Left renal pelvis (tissue), 4 donors: ENCODE data around the gene TPCN1. TPM values are rescaled to one million over a fixed set of nuclear protein-coding genes. Genes with fewer than 3 reads are reported as not detected.

Experiments used
- DNase-seq, 4 donors: peaks; one replicate each; pipeline ENCODE4 v3.0.0-alpha.2; 2013; ENCODE audit warnings: low read depth in 4 of 4, low spot score in 3 of 4
- polyA plus RNA-seq, 4 donors: library from polyadenylated mRNA; unstranded; fragments of 120-200 nt; gene quantifications; one replicate each; pipeline ENCODE4 v1.2.1, GENCODE V29; 2013; ENCODE audit not compliant: insufficient read length in 4 of 4

The TPCN1 gene
- polyA plus RNA-seq, 4 donors, result 20.4 to 46.8 (median 30.1) TPM

DNA sequence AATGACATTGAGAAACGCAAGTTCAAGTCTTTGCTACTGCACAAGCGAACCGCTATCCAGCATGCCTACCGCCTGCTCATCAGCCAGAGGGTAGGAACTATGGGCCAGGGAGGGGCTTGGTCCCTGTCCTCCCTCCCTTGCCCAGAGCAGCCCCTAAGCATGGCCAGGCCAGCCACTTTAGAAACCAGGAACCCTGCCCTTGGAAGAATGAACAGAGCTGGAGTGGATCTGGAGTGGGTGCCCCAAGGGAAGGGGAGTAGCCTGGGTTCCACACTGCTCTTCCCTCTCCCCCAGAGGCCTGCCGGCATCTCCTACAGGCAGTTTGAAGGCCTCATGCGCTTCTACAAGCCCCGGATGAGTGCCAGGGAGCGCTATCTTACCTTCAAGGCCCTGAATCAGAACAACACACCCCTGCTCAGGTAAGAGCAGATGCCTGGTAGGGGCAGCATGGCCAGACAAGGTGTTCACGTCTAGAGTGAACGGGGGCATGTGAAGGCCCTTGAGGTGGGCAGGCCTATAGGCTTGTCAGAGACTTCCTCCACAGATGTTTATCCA is 55.8 kb downstream of the TPCN1 start:
- no peak for DNase-seq

DNA sequence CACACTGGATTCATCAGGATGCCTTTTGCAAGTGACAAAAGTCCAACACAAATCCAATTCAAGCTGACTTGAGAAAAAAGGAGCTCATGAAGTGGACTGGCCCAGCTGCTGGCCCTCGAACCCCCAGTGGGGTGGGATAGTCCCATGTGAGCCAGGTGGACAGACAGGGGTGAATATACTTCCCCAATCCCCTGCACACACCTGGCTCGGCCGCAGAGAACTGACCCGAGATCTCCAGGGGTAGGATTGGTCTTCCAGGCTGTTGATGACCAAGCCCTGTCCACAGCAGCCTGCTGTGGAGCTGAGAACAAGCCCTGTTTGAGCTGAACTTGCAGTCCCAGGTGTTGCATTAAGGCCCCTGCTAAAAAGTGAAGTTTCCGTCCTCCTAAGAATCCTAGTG is 56.2 kb downstream of the TPCN1 start:
- no peak for DNase-seq

DNA sequence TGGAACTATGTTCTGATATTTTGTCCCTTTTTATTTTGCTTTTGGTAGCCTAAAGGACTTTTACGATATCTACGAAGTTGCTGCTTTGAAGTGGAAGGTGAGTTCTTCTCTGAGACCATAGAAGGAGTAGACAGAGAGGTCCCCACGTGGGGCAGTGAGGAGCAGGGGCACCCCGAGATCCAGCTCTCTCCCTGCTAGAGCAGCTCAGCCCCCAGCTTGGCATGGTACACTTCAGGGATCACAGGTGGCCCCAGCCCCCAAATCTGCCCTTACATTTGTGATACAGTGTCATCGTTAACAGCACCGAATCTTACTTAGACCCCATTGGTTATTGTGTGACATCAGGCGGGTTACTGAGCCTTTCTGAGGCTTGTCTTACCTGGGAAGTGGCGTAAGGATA is 56.9 kb downstream of the TPCN1 start:
- no peak for DNase-seq

DNA sequence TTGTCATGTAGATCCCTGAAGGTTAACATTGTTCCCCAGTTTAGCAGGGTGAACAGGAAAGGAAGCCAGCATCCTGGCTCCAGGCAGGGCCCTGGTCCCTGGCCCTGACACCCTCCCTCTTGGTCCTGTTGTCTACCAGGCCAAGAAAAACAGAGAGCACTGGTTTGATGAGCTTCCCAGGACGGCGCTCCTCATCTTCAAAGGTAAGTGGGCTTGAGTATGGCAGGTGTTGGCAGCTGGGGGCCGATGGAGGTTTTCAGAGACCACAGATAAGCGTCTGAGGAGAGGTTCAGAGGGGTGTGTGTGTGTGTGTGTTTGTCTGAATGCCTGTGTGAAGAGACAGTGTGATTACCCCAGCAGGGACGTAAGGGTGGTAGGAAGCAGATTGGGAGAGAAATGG is 57.4 kb downstream of the TPCN1 start:
- DNase-seq, result no peak

DNA sequence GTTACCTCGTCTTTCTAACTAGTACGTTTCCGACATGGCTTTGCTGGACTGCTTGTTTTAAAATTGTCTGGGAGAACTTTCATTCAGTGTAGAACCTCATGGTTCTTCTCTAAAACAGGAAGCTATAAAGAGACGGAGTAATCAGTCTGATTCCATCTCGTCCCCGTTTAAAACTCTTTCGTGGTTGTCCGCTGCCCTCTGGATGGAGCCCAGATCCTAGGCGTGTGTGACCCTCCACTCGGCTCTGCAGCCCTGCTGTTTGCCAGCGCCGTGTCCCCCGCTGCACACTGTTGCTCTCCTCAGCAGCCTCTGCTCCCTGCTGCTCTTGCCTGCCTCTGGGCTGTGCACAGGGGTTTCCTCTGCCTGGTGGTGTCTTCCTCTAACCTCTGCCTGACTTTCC is 63.5 kb downstream of the TPCN1 start:
- no peak for DNase-seq

DNA sequence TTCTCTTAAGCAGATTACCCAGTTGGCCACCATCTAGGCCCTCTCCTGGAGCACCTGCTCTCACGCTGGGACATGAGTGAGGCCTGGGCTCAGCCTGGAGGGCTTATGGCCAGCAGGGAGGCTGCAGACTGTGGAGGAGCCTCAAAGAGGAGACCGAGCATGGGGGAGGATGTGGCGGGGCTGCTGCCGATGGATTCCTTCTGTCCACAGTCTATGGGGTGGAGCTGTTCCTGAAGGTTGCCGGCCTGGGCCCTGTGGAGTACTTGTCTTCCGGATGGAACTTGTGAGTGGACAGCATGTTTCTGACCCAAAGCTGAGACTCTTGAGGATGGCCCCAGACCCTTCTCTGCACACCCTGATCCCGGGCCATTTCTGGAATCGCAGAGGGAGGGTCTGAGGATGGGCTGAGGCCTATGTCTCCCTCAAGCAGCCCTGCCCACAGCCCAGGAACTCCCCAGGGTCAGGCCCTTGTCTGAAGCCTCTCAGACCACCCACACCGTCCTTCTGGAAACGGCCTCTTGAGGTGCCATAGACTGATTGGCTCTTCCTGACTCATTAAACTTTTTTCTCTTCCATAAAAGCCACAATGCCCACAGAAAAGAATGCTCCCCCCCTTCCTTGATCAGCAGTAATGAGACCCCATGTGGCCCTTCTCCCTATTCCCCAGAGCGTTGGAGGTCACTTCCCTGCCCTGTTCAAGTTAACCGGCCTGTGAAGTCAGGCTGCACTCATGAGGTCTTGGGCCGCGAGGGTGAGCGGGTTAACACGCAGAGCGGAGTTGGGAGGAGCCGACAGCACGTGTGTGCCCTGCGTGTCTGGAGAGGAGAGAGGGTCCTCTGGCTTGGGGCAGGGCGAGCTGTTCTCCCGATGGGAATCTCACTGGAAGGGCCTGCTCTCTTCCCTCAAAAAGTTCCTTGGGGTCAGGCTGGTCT is 64.7 kb downstream of the TPCN1 start:
- DNase-seq, result no peak

DNA sequence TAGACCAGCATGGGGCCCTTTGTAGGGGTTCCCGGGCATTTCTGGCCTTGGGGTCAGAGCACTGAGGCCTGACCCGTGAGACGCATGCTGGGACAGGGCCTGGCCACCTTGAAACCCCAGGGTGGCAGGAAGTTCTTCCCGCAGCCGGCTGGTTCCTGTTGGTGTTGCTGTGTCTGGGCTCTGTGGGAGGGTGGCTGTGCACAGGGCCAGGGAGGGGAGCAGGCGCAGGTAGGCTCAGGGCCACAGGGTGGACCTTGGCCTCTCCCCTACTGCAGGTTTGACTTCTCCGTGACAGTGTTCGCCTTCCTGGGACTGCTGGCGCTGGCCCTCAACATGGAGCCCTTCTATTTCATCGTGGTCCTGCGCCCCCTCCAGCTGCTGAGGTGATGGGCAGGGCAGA is 65.4 kb downstream of the TPCN1 start:
- no peak for DNase-seq

DNA sequence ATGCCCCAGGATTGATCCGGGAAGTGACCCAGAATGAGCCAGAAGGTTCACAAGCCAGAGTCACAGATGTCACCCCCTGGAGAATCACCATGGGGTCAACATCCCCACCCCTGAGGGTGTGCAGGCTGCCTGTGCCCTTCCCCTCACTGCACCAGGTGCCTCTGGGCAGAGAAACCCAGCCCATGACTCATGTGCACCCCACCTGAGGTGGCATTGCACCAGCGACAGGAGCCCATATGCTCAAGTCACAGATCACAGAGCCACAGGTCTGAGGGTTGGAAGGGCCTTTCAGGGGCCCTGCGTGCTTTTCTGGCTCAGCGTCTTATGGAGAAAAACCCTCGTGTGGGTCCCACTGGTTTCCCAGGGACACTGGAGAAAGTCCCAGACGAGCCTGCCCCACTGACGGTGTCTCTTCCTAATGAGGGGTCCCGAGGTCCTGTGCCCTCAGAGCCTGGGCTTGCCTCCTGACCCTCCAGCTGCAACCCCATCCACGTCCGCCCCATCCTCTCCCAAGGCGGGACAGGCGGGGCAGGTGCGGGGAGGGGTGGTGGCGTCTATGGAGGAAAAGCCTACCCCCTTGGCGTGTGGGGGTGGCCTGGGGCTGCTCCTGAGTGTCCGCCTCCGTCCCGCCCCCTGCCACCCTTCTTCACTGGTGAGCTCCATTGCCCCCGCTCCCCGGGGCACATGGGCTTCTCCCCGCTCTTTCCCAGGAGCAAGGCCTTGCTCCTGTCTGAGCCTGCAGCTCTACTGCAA is 66.1 kb downstream of the TPCN1 start:
- DNase-seq, result no peak

DNA sequence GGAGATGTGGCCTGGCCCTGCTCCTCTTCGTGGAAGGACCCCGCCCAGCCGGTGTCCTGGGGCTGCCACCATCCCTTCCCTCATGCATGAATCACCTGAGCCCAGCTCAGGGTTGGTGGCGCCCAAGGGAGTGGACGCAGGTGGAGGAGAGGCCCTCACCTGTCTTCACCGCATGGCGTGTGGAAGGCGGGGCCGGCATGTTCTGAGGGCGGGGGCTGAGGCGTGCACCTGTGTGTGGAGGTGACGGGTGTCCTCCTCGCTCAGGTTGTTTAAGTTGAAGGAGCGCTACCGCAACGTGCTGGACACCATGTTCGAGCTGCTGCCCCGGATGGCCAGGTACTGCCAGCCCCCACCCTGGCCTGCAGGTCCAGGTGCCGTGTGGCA is 66.6 kb downstream of the TPCN1 start:
- no peak for DNase-seq

DNA sequence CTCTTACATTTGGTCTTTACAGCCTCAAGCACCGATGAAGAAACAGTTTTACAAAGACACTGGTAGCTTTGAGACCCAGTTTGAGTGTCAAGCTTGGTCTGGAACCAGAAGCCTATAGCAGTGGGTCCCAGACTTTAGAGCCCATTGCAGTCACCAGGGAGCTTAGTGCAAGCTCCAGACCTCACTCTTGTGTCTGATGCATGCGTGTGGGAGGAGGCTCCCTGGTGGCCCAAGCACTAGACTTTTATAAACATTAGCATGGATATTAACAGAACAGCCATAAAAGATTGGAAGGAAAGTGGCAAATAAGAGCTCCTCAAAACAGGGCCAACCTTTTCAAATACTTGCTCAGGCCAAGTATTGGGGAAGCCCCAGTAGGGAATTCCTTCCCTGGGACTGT is 68.1 kb downstream of the TPCN1 start:
- DNase-seq, result no peak

DNA sequence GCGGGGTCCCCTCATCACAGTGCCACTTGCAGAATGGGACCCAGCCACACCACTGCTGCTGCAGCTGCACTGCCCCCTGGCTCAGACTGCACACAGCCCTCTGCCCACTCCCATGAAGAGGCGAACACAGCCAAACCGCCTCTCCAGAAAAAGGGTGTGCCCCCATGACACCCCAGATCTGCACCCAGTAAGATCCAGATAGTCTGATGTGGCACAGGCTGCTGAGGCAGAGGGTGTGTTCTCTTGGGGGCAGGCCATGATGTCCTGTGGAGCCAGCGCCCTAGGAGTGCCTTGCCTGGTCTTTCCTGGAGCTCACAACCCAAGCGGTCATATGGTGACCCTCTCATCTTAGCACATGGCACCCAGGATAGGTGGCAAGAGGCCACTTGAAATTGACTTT is 69.2 kb downstream of the TPCN1 start:
- DNase-seq, result no peak

DNA sequence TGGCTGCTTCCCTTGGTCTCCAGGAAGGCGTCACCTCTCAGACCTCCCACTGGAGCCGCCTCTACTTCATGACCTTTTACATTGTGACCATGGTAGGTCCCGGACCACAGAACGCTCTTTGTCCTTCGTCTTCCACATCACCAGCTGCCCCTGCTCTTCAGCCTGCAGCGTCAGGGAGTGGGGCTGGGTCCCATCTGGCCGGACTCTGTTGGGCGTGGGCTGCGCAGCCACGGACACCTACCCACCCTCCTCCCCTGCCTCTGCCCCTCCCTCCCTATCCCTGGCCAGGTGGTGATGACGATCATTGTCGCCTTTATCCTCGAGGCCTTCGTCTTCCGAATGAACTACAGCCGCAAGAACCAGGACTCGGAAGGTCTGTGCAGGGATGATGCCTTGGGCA is 70.3 kb downstream of the TPCN1 start:
- no peak for DNase-seq

DNA sequence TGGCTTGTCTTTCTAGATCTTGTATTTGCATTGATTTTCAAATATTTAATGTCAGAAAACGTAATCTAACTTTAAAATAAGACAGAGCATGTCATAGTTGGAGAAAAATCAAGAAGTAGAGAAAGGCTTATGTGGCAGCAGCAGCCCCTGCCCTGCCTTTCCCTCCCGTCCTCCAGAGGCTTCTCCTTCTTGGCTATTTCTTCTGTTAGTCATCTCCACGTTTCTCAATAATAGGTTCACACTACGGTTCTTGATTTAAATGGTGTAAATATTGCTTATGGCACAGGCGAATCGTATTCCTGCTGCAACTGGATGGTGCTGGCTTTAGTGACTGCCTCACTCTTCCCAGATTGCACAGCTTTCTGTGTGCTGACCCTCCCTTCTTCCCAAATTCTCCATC is 70.8 kb downstream of the TPCN1 start:
- no peak for DNase-seq

DNA sequence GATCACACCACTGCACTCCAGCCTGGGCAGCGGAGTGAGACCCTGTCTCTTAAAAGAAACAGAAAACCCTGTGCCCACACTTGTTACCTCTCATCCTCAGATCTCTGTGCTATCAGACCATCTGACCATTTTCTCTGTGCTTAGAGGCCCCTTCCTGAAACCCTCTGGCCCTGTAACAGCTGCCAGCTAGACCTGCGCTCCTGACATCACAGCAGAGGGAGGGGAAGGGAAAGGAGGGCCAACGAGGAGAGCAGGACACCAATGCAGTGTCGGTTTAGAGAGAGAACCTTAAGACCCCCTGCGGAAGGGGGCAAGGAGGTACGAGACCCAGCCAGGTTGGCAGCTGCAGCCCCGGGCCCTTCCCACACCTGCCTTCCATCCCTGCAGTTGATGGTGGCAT is 71.3 kb downstream of the TPCN1 start:
- DNase-seq, result no peak

DNA sequence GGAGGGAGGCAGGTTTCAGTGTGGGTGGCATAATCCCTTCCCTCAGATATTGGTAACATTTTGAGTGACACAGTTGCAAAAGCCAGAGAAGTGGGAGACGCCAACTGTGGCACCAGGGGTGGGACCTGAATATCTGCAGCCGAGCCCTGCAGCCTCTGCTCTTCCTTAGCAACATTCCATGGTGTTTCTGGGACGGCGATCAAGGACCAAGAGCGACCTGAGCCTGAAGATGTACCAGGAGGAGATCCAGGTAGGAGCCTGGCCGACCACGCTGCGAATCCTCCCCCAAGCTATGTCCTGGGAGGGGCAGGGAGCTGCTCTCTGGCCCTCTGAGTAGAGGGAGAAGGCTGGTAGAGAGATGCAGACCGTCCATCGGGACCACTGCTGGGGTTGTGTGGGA is 71.8 kb downstream of the TPCN1 start:
- DNase-seq, result no peak

DNA sequence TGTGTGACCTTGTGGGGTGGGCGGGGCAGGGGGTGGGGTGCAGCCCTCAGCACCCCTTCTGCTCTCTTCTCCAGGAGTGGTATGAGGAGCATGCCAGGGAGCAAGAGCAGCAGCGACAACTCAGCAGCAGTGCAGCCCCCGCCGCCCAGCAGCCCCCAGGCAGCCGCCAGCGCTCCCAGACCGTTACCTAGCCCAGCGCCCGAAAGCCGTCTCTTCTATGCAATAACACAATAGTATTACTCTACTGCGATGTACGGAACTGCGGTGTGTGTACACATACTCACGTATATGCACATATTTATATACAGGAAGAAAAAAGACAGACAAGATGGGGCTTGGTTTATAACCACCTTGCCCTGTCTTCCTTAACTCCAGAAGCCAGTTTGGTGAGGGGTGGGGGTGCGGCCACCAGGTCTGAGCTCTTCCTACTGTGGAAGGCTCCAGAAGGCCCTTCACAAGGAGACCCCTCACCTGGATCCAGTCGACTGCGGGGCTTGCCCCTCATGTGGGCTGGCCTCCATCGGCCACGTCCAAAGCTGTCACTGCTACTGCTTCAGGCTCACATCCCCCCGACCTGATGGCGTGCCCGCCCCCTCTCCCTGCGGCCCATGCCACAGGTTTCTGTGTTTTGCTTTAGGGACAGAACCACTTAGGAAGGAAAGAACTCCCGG is 74.8 kb downstream of the TPCN1 start:
- DNase-seq, result no peak

DNA sequence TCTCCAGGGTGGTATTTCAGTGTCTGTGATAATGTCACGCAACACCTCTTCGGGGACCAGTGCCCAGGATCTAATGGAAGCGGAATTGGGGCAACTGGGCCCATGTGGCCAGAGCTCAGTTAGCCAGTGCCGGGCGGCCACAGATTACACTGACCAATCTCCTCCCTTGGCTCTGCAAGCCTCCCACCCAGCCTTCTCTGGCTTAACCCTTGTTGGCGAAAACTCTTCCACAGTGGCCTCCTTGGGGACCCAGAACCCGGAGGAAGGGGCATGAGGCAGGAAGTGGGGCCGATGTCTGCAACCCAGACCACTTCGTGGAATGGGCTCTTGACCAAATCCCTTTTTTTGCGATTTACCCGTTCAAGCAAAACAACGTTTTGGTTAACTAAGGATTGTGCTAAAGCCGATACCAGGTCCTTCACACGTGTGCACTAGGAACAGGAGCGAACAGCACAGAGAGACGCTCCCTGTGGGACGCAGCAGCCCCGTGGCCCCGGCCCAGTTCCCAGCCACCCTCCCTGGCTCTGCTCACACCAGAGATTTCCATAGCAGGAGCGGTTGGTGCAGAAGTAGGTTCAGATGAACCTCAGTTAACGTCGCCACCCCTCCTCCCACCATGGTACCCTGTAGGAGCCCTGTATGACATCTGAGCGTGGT is 75.4 kb downstream of the TPCN1 start:
- DNase-seq, result no peak

DNA sequence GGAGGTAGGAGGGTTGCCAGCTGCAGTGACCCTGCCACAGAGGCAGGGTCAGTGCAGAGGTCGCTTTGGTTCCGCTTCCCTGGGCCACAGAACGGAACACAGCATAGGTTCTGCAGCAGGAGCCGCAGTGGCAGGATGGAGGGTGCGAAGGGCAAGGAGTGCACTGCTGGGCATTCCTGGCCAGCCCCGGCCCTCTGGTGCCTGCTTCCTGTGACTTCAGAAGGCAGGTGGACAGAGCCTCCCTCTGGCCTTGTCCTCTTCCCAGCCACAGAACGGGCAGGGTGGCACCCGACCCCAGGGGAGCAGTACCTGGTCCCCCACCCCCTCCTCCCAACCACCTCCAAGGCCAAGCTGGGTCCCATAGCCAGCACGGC is 75.9 kb downstream of the TPCN1 start:
- no peak for DNase-seq

DNA sequence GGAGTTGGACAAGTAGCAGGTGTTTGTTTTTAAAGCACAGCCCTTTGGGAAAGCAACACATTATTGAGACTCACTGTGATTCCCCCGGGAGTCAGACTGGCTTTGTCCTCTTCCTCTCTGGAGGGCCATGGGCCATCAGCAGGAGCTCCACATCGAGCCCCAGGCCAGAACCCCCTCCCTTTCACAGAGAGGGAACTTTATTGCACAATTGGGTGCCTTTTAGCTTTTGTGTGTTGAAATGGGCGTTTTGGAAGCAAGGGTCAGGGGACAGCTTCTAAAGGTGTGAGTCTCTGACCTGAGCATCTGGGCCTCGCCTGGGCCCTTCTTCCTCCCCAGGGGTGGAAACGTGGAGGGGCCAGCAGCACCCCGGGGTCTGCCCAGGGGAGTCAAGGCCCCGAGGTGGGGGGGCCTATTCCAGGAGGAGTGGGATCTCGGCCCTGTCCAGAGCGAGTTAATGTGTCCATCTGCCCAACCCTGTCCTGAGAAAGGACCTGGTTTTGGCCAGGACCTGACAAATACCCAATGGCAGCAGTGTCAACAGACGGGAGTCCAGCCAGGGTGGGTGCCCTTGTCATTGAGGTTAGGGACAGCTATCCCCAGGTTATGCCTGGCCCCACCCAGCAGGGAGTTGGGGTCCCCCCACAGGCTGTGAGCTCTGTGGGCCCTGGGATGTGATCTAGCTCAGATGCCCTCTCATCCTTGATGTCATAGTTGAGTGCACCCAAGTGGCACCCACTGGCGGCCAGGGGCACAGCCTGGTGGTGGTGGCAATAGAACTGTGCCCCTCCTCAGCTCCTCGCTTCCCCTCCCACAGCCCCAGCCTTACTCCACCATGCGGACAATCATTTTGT is 76.6 kb downstream of the TPCN1 start:
- DNase-seq, result no peak

DNA sequence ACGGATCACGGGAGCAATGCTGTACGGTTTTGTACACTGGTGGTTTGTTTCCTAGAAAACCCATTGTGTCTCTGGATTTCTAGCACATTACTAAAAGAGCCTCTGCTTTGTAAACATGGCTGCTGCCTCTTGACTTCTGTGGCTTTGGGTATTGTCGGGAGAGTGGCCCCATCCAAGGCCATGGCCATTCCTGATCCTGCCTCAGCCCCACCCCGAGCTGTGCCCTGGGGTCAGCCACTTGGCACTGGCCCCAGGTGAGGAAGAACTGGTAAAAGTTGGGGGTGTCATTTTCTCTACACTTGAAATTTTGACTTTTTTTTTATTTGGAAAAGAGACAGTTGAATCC is 77.2 kb downstream of the TPCN1 start:
- DNase-seq, result no peak
